GM21447 (cell line): ENCODE data around the gene CCL28.
"Not testable (repeated sequence)": the region's sequence is repeated elsewhere in the genome, so short reads cannot be mapped to it uniquely, and the experiment has no call there.

Source experiments
- ATAC-seq: cut with Tn5 transposase; IDR thresholded peaks from one replicate; pipeline ENCODE4 v1.9.1; 2021; ENCODE audit not compliant: unreplicated experiment

CCL28 gene

GRCh38 chr5:43410414-43410813, 1.8 kb downstream of the CCL28 start:
- no peak for ATAC-seq

GRCh38 chr5:43409809-43410271, 2.4 kb downstream of the CCL28 start:
- no peak for ATAC-seq

GRCh38 chr5:43402524-43403066, 9.6 kb downstream of the CCL28 start:
- ATAC-seq, result not testable (repeated sequence)

GRCh38 chr5:43401827-43402226, 10.4 kb downstream of the CCL28 start:
- ATAC-seq, result no peak

GRCh38 chr5:43400082-43400481, 12.1 kb downstream of the CCL28 start:
- no peak for ATAC-seq

- peak; percentile 95 for ATAC-seq
Measured at GRCh38 chr5:43396762-43397304, 15.4 kb downstream of the CCL28 start.

- ATAC-seq, result no peak
Measured at GRCh38 chr5:43390471-43390870, 21.7 kb downstream of the CCL28 start.

GRCh38 chr5:43389679-43390329, 22.4 kb downstream of the CCL28 start:
- ATAC-seq, result peak; percentile 68

GRCh38 chr5:43386960-43387362, 25.2 kb downstream of the CCL28 start:
- peak; percentile 76 for ATAC-seq

- no peak for ATAC-seq
Measured at GRCh38 chr5:43376496-43377140, 35.6 kb downstream of the CCL28 start.

- ATAC-seq, result no peak
Measured at GRCh38 chr5:43371821-43372220, 40.4 kb downstream of the CCL28 start.

- no peak for ATAC-seq
Measured at GRCh38 chr5:43370352-43370751, 41.8 kb downstream of the CCL28 start.

- no peak for ATAC-seq
Measured at GRCh38 chr5:43369651-43370050, 42.5 kb downstream of the CCL28 start.

- ATAC-seq, result no peak
Measured at GRCh38 chr5:43367909-43368669, 44.1 kb downstream of the CCL28 start.

- ATAC-seq, result no peak
Measured at GRCh38 chr5:43367453-43367852, 44.7 kb downstream of the CCL28 start.

GRCh38 chr5:43366680-43367246, 45.4 kb downstream of the CCL28 start:
- not testable (repeated sequence) for ATAC-seq

- ATAC-seq, result not testable (repeated sequence)
Measured at GRCh38 chr5:43365155-43365554, 47.0 kb downstream of the CCL28 start.

- ATAC-seq, result no peak
Measured at GRCh38 chr5:43363445-43364152, 48.6 kb downstream of the CCL28 start.

GRCh38 chr5:43362725-43363435, 49.3 kb downstream of the CCL28 start:
- no peak for ATAC-seq

GRCh38 chr5:43358726-43359125, 53.5 kb downstream of the CCL28 start:
- ATAC-seq, result no peak
